HepG2 (cell line): ENCODE data around the gene GNRH2. TPM values are rescaled to one million over a fixed set of nuclear protein-coding genes. Genes with fewer than 3 reads are reported as not detected.

Experiments
- ARID4A ChIP-seq: sonication (generic); formaldehyde crosslinking; IDR thresholded peaks from 2 replicates; pipeline ENCODE4 v1.5.0; 2020; ENCODE audit warnings: mild to moderate bottlenecking, missing genetic modification reagents, borderline replicate concordance
- ASH2L ChIP-seq: fragments of 300-600, 200-600 bp; sonication (generic); IDR thresholded peaks from 2 replicates; pipeline ENCODE4 v1.7.0; 2017; ENCODE audit warnings: low read depth, mild to moderate bottlenecking, moderate library complexity, mixed read lengths, low read length; ENCODE audit not compliant: insufficient read length
- ATF1 ChIP-seq: IDR thresholded peaks from 2 replicates; pipeline ENCODE4 v1.6.1; 2016; ENCODE audit warnings: mild to moderate bottlenecking, control low read depth
- CCAR2 ChIP-seq: fragments of 200-400 bp; formaldehyde crosslinking; optimal IDR thresholded peaks from 2 replicates; pipeline ENCODE3; 2018; ENCODE audit warnings: low read depth, mild to moderate bottlenecking, low read length, moderate library complexity
- EP300 ChIP-seq, 3 experiments: sonication (generic) in 1 of 3; formaldehyde crosslinking in 1 of 3; IDR thresholded peaks; 2 replicates each; pipeline versions ENCODE4 v1.5.1 to v1.6.1; 2011 to 2020; ENCODE audit warnings: low read depth in 2 of 3, low read length in 2 of 3, borderline replicate concordance in 1 of 3, improper control_type of control experiment in 1 of 3, mild to moderate bottlenecking in 1 of 3, missing genetic modification reagents in 1 of 3, moderate library complexity in 1 of 3
- FLYWCH1 ChIP-seq: sonication (generic); formaldehyde crosslinking; IDR thresholded peaks from 2 replicates; pipeline ENCODE4 v1.8.1; 2023; ENCODE audit warnings: mild to moderate bottlenecking, missing genetic modification reagents
- GTF3A ChIP-seq: sonication (generic); formaldehyde crosslinking; conservative IDR thresholded peaks from 2 replicates; pipeline ENCODE4 v1.4.0; 2020; ENCODE audit warnings: mild to moderate bottlenecking, missing genetic modification reagents
- KLF11 ChIP-seq: IDR thresholded peaks from 2 replicates; pipeline ENCODE4 v1.6.1; 2016; ENCODE audit warnings: missing compliant biosample characterization
- NFE2L2 ChIP-seq: fragments of 150-350 bp; IDR thresholded peaks from 2 replicates; pipeline ENCODE4 v1.6.1; 2014; ENCODE audit warnings: low read length
- RBM39 ChIP-seq: fragments of 200-400 bp; formaldehyde crosslinking; IDR thresholded peaks from one replicate; pipeline ENCODE4 v1.6.1; 2018; ENCODE audit warnings: antibody characterized with exemption, mild to moderate bottlenecking, low read depth, low read length; ENCODE audit not compliant: poor library complexity, severe bottlenecking
- SMAD1 ChIP-seq: sonication (generic); formaldehyde crosslinking; IDR thresholded peaks from 2 replicates; pipeline ENCODE4 v1.4.0; 2020; ENCODE audit warnings: missing genetic modification reagents, low read depth, mild to moderate bottlenecking, borderline replicate concordance
- SMAD9 ChIP-seq: sonication (generic); formaldehyde crosslinking; IDR thresholded peaks from 2 replicates; pipeline ENCODE4 v1.5.1; 2020; ENCODE audit warnings: mild to moderate bottlenecking, missing genetic modification reagents
- SRSF9 ChIP-seq: fragments of 200-400 bp; formaldehyde crosslinking; IDR thresholded peaks from 2 replicates; pipeline ENCODE4 v1.6.1; 2018; ENCODE audit warnings: borderline replicate concordance, mild to moderate bottlenecking, low read depth, low read length; ENCODE audit not compliant: insufficient read depth, poor library complexity, severe bottlenecking
- TFDP1 ChIP-seq: IDR thresholded peaks from 2 replicates; pipeline ENCODE4 v1.6.1; 2016; ENCODE audit warnings: missing compliant biosample characterization, missing genetic modification reagents, borderline replicate concordance
- ZNF274 ChIP-seq: sonication (generic); formaldehyde crosslinking; IDR thresholded peaks from 2 replicates; pipeline ENCODE4 v1.5.1; 2020; ENCODE audit warnings: mild to moderate bottlenecking, missing genetic modification reagents
- ZNF383 ChIP-seq: sonication (generic); formaldehyde crosslinking; IDR thresholded peaks from 2 replicates; pipeline ENCODE4 v1.4.0; 2020; ENCODE audit warnings: missing genetic modification reagents, mild to moderate bottlenecking, borderline replicate concordance
- ZNF484 ChIP-seq: sonication (generic); formaldehyde crosslinking; IDR thresholded peaks from 2 replicates; pipeline ENCODE4 v1.5.1; 2020; ENCODE audit warnings: mild to moderate bottlenecking, low read depth, missing genetic modification reagents, borderline replicate concordance
- ZNF598 ChIP-seq: sonication (generic); formaldehyde crosslinking; IDR thresholded peaks from 2 replicates; pipeline ENCODE4 v1.5.1; 2020; ENCODE audit warnings: mild to moderate bottlenecking, missing genetic modification reagents, borderline replicate concordance
- ZNF605 ChIP-seq: sonication (generic); formaldehyde crosslinking; IDR thresholded peaks from 2 replicates; pipeline ENCODE4 v1.8.0; 2022; ENCODE audit warnings: mild to moderate bottlenecking, missing genetic modification reagents
- ZNF75D ChIP-seq: sonication (generic); formaldehyde crosslinking; IDR thresholded peaks from 2 replicates; pipeline ENCODE4 v1.8.1; 2023; ENCODE audit warnings: missing genetic modification reagents, mild to moderate bottlenecking, borderline replicate concordance
- ZNF773 ChIP-seq: sonication (generic); formaldehyde crosslinking; IDR thresholded peaks from 2 replicates; pipeline ENCODE4 v1.4.0; 2020; ENCODE audit warnings: missing genetic modification reagents, borderline replicate concordance
- ZNF839 ChIP-seq: sonication (generic); formaldehyde crosslinking; IDR thresholded peaks from 2 replicates; pipeline ENCODE4 v1.4.0; 2020; ENCODE audit warnings: missing genetic modification reagents, mild to moderate bottlenecking, borderline replicate concordance
- polyA plus RNA-seq, 8 experiments: library from polyadenylated mRNA; depleted of rRNA in 3 of 8; stranded (reverse) in 7 of 8; unstranded in 1 of 8; fragments of >200 nt; fragmentation: Illumina TruSeq in 4 of 8; extraction: Trizol in 4 of 8; gene quantifications; 2 replicates each; pipeline versions ENCODE4 v1.2.1 to v1.2.3, GENCODE V29; 2011 to 2016; ENCODE audit warnings: low read depth in 4 of 8, missing spikeins in 1 of 8, mixed read lengths in 1 of 8; ENCODE audit not compliant: insufficient read depth in 1 of 8
- total RNA-seq, 5 experiments: library from RNA; depleted of rRNA; stranded (reverse); fragments of >200 nt; fragmentation: Illumina TruSeq; extraction: Trizol; gene quantifications; 2 replicates each; pipeline ENCODE4 v1.2.3, GENCODE V29; 2016; ENCODE audit warnings: low read depth in 1 of 5

The GNRH2 gene
- total and polyA plus RNA-seq, 2 of the 13 experiments (the other 11 are each of a cell fraction or from before 2014, with no cell fraction given), result 0.28 TPM; not detected in 1

GRCh38 chr20:3094848-3095629, 51.6 kb downstream of the GNRH2 start (continued):
- no peak for TF ChIP-seq SRSF9
- TF ChIP-seq ZNF598 (CRISPR knock-in tag), result 0 out of 2 replicates have a peak, but pooled peaks have one; percentile 39
- no peak for TF ChIP-seq GTF3A (CRISPR knock-in tag)
- TF ChIP-seq SMAD9 (CRISPR knock-in tag), result 0 out of 2 replicates have a peak, but pooled peaks have one; percentile 56
- TF ChIP-seq ZNF75D (CRISPR knock-in tag), result no peak
- peak; percentile 14; the same call in 1 of the 2 replicates for TF ChIP-seq SMAD1 (CRISPR knock-in tag)
- no peak for TF ChIP-seq RBM39
- no peak for TF ChIP-seq CCAR2
- TF ChIP-seq ZNF839 (CRISPR knock-in tag), result 0 out of 2 replicates have a peak, but pooled peaks have one; percentile 23
- 0 out of 2 replicates have a peak, but pooled peaks have one; percentile 29 for TF ChIP-seq ZNF773 (CRISPR knock-in tag)
- no peak for TF ChIP-seq ZNF383 (CRISPR knock-in tag)
- 0 out of 2 replicates have a peak, but pooled peaks have one; percentile 26 for TF ChIP-seq TFDP1 (CRISPR knock-in tag)
- TF ChIP-seq ZNF274, result 0 out of 2 replicates have a peak, but pooled peaks have one; percentile 69
- TF ChIP-seq FLYWCH1, result no peak
- TF ChIP-seq ZNF484, result no peak
- no peak for TF ChIP-seq ASH2L
- TF ChIP-seq EP300 (IDR thresholded peaks at IDR 0.05; ENCODE audit: low read depth in 2 of 2, low read length in 2 of 2), result no peak
- no peak for TF ChIP-seq EP300 (CRISPR knock-in tag; IDR thresholded peaks at IDR 0.05; ENCODE audit: borderline replicate concordance)
- no peak for TF ChIP-seq ARID4A (CRISPR knock-in tag)
- no peak for TF ChIP-seq KLF11 (CRISPR knock-in tag)
- no peak for TF ChIP-seq ATF1 (CRISPR knock-in tag)
- TF ChIP-seq NFE2L2, result no peak
- TF ChIP-seq ZNF605 (CRISPR knock-in tag), result 0 out of 2 replicates have a peak, but pooled peaks have one; percentile 43
